ENCODE results near the gene RFPL2. TPM values are rescaled to one million over a fixed set of nuclear protein-coding genes. Genes with fewer than 3 reads are reported as not detected.
"Not testable (repeated sequence)": the region's sequence is repeated elsewhere in the genome, so short reads cannot be mapped to it uniquely, and the experiment has no call there.

RFPL2 gene
- total and polyA plus RNA-seq, 2 of the 13 experiments (the other 11 are each of a cell fraction or from before 2014, with no cell fraction given): not detected

DNA sequence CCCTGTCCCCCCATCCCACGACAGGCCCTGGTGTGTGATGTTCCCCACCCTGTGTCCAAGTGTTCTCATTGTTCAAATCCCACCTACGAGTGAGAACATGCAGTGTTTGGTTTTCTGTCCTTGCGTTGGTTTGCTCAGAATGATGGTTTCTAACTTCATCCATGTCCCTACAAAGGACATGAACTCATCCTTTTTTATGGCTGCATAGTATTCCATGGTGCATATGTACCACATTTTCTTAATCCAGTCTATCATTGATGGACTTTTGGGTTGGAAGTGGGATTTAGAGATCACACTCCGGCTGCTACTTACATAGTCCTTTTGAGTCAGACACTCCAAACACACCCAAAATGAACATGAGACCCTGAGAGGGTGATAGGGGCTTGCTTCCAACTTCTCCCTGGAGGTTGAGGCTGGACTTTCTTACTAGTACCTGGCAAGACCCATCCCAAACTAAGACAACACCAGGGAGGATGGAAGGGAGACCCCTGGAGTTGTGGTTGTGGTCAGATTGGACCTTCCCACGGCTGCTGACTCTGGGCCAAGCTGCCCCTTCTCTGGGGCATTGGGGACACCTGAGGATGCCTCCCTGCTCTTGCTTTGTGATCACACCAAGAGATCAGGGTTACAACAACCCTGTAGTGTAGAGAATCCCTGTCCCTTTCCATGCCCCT is 7.2 kb downstream of the RFPL2 start:
- H4K20me1 ChIP-seq (ENCODE audit: insufficient read depth, low read length); FAIRE-seq; in situ Hi-C loops (cut with HindIII; ENCODE audit: extremely low pct_ligation_motif_present, low pct_unique_long_range_greater_than_20kb); H3K4me3 ChIP-seq (replicated peaks in 1 of 3; ENCODE audit: insufficient read depth in 1 of 3, low read depth in 2 of 3, low read length in 3 of 3); H3K9ac ChIP-seq (ENCODE audit: insufficient read depth, low read depth, low read length); H2AFZ ChIP-seq (ENCODE audit: low read length); POLR2A ChIA-PET; H3K27ac ChIP-seq (ENCODE audit: extremely low read length, insufficient read depth, low read length); BruUV-seq (replicated peaks); H3K36me3 ChIP-seq (replicated peaks in 1 of 2; ENCODE audit: control insufficient read depth in 1 of 2, insufficient read depth in 2 of 2, low read length in 2 of 2); H3K4me2 ChIP-seq (ENCODE audit: low read depth, low read length); H3K9me3 ChIP-seq (ENCODE audit: low read length); H3K27me3 ChIP-seq (ENCODE audit: control insufficient read depth in 1 of 2, insufficient read depth in 2 of 2, low read length in 2 of 2); H3K4me1 ChIP-seq (ENCODE audit: insufficient read depth, low read length); CTCF ChIA-PET (ENCODE audit: low intra/inter-chr PET ratio, low total read pairs); DNase-seq (ENCODE audit: low spot score); intact Hi-C loops (cut with micrococcal nuclease; ENCODE audit: unreplicated experiment); H3K79me2 ChIP-seq (ENCODE audit: insufficient read depth, low read length); ATAC-seq: not testable (repeated sequence)
- 18% methylated on average over 4 of the region's 5 CpGs for WGBS (ENCODE audit: low lambda C conversion rate)

- H3K9me3 ChIP-seq (ENCODE audit: low read length); CTCF ChIA-PET (ENCODE audit: low intra/inter-chr PET ratio, low total read pairs); H3K27ac ChIP-seq (ENCODE audit: extremely low read length, insufficient read depth, low read length); H3K79me2 ChIP-seq (ENCODE audit: insufficient read depth, low read length); POLR2A ChIA-PET; H3K27me3 ChIP-seq (ENCODE audit: control insufficient read depth in 1 of 2, insufficient read depth in 2 of 2, low read length in 2 of 2); H3K4me1 ChIP-seq (ENCODE audit: insufficient read depth, low read length); BruUV-seq (replicated peaks); in situ Hi-C loops (cut with HindIII; ENCODE audit: extremely low pct_ligation_motif_present, low pct_unique_long_range_greater_than_20kb); FAIRE-seq; H3K9ac ChIP-seq (ENCODE audit: insufficient read depth, low read depth, low read length); DNase-seq (ENCODE audit: low spot score); H3K4me2 ChIP-seq (ENCODE audit: low read depth, low read length); H4K20me1 ChIP-seq (ENCODE audit: insufficient read depth, low read length); H3K4me3 ChIP-seq (replicated peaks in 1 of 3; ENCODE audit: insufficient read depth in 1 of 3, low read depth in 2 of 3, low read length in 3 of 3); H2AFZ ChIP-seq (ENCODE audit: low read length); H3K36me3 ChIP-seq (replicated peaks in 1 of 2; ENCODE audit: control insufficient read depth in 1 of 2, insufficient read depth in 2 of 2, low read length in 2 of 2); intact Hi-C loops (cut with micrococcal nuclease; ENCODE audit: unreplicated experiment); ATAC-seq: not testable (repeated sequence)
- 3% methylated on average over 3 of the region's 3 CpGs for WGBS (ENCODE audit: low lambda C conversion rate)
These were observed 9.0 kb downstream of the RFPL2 start for GRCh38 chr22:32195900-32196299.

DNA sequence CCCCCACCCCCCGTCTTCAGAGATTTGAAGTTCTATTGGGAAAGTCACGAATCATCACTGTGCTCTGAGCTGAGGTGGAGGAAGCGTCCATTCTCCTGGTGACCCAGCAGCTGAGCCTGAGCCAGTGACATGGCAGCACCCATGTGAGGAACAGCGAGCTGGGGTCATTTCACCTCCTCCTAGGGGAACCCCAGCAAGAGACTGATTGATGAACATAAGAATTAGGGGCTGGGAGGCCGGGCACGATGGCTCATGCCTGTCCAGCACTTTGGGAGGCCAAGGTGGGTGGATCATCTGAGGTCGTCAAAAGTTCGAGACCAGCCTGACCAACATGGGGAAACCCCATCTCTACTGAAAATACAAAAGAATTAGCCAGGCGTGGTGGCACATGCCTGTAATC is 11.5 kb downstream of the RFPL2 start:
- intact Hi-C loops (cut with micrococcal nuclease; ENCODE audit: unreplicated experiment); H2AFZ ChIP-seq (ENCODE audit: low read length); H4K20me1 ChIP-seq (ENCODE audit: insufficient read depth, low read length); DNase-seq (ENCODE audit: low spot score); CTCF ChIA-PET (ENCODE audit: low intra/inter-chr PET ratio, low total read pairs); H3K79me2 ChIP-seq (ENCODE audit: insufficient read depth, low read length); H3K4me1 ChIP-seq (ENCODE audit: insufficient read depth, low read length); H3K36me3 ChIP-seq (replicated peaks in 1 of 2; ENCODE audit: control insufficient read depth in 1 of 2, insufficient read depth in 2 of 2, low read length in 2 of 2); POLR2A ChIA-PET; in situ Hi-C loops (cut with HindIII; ENCODE audit: extremely low pct_ligation_motif_present, low pct_unique_long_range_greater_than_20kb); FAIRE-seq; H3K27me3 ChIP-seq (ENCODE audit: control insufficient read depth in 1 of 2, insufficient read depth in 2 of 2, low read length in 2 of 2); ATAC-seq; H3K9ac ChIP-seq (ENCODE audit: insufficient read depth, low read depth, low read length); BruUV-seq (replicated peaks); H3K4me3 ChIP-seq (replicated peaks in 1 of 3; ENCODE audit: insufficient read depth in 1 of 3, low read depth in 2 of 3, low read length in 3 of 3); H3K9me3 ChIP-seq (ENCODE audit: low read length); H3K27ac ChIP-seq (ENCODE audit: extremely low read length, insufficient read depth, low read length); H3K4me2 ChIP-seq (ENCODE audit: low read depth, low read length): not testable (repeated sequence)
- WGBS (ENCODE audit: low lambda C conversion rate): 0% methylated on average over 6 of the region's 9 CpGs

GRCh38 chr22:32191021-32191420 is 13.9 kb downstream of the RFPL2 start:
- ATAC-seq; BruUV-seq (replicated peaks); H3K27me3 ChIP-seq (ENCODE audit: control insufficient read depth in 1 of 2, insufficient read depth in 2 of 2, low read length in 2 of 2); CTCF ChIA-PET (ENCODE audit: low intra/inter-chr PET ratio, low total read pairs); H4K20me1 ChIP-seq (ENCODE audit: insufficient read depth, low read length); H3K4me3 ChIP-seq (replicated peaks in 1 of 3; ENCODE audit: insufficient read depth in 1 of 3, low read depth in 2 of 3, low read length in 3 of 3); in situ Hi-C loops (cut with HindIII; ENCODE audit: extremely low pct_ligation_motif_present, low pct_unique_long_range_greater_than_20kb); FAIRE-seq; intact Hi-C loops (cut with micrococcal nuclease; ENCODE audit: unreplicated experiment); H2AFZ ChIP-seq (ENCODE audit: low read length); H3K9me3 ChIP-seq (ENCODE audit: low read length); H3K36me3 ChIP-seq (replicated peaks in 1 of 2; ENCODE audit: control insufficient read depth in 1 of 2, insufficient read depth in 2 of 2, low read length in 2 of 2); POLR2A ChIA-PET; H3K4me2 ChIP-seq (ENCODE audit: low read depth, low read length); H3K9ac ChIP-seq (ENCODE audit: insufficient read depth, low read depth, low read length); H3K4me1 ChIP-seq (ENCODE audit: insufficient read depth, low read length); H3K79me2 ChIP-seq (ENCODE audit: insufficient read depth, low read length); DNase-seq (ENCODE audit: low spot score); H3K27ac ChIP-seq (ENCODE audit: extremely low read length, insufficient read depth, low read length): not testable (repeated sequence)
- 37% methylated on average over 11 of the region's 15 CpGs for WGBS (ENCODE audit: low lambda C conversion rate)

Measured in HepG2 (cell line).